Panc1 (cell line): Measurements from ENCODE around the gene KPNA4. TPM values are rescaled to one million over a fixed set of nuclear protein-coding genes. Genes with fewer than 3 reads are reported as not detected.
A peak's percentile ranks its signal among the peaks of the same experiment; 100 is the strongest.

ENCODE experiments used
- ATAC-seq: fragments of 200-7000 bp; cut with Tn5 transposase; 2 replicates; pipeline ENCODE4 v1.9.1; 2020; ENCODE audit warnings: mild to moderate bottlenecking, moderate library complexity
- BruUV-seq: library from RNA; stranded (reverse); fragments of 400-500 nt; replicated peaks from 2 replicates; lab custom pipeline; 2021; lab: Mats Ljungman, UMichigan
- CTCF ChIA-PET: fragments of 300-600 bp; sonication (Branson Sonifier 250); formaldehyde crosslinking; loops from one replicate; lab custom pipeline; 2022; ENCODE audit warnings: antibody characterized with exemption; lab: Charles Lee
- POLR2A ChIA-PET: fragments of 300-600 bp; sonication (Branson Sonifier 250); formaldehyde crosslinking; loops from one replicate; lab custom pipeline; 2022; ENCODE audit warnings: antibody characterized with exemption; lab: Charles Lee
- DNase-seq: peaks from one replicate; pipeline ENCODE4 v3.0.0-alpha.2; 2010; ENCODE audit warnings: low read depth, low spot score
- H3K27ac ChIP-seq: 2 replicates; pipeline ENCODE4 v1.5.1; 2011; ENCODE audit warnings: mild to moderate bottlenecking, low read length, inconsistent platforms
- H3K27me3 ChIP-seq: fragments of 200-500 bp; sonication (Bioruptor generic); 2 replicates; pipeline ENCODE4 v1.6.0; 2014; ENCODE audit warnings: low read length, inconsistent platforms; ENCODE audit not compliant: control insufficient read depth, insufficient read depth
- H3K36me3 ChIP-seq: fragments of 200-500 bp; sonication (Bioruptor generic); 2 replicates; pipeline ENCODE4 v1.5.1; 2014; ENCODE audit warnings: inconsistent platforms, mild to moderate bottlenecking, low read length, moderate library complexity; ENCODE audit not compliant: control insufficient read depth, insufficient read depth
- H3K4me1 ChIP-seq: 2 replicates; pipeline ENCODE4 v1.5.1; 2011; ENCODE audit warnings: inconsistent platforms, mild to moderate bottlenecking, low read length, moderate library complexity; ENCODE audit not compliant: control insufficient read depth, insufficient read depth
- H3K4me3 ChIP-seq, 2 experiments: 2 replicates each; pipeline ENCODE4 v1.5.1; 2011 to 2012; ENCODE audit warnings: low read depth in 2 of 2, low read length in 2 of 2, mild to moderate bottlenecking in 2 of 2, inconsistent platforms in 1 of 2, moderate library complexity in 1 of 2
- H3K9me3 ChIP-seq: fragments of 200-500 bp; sonication (Bioruptor generic); 2 replicates; pipeline ENCODE4 v1.5.1; 2014; ENCODE audit warnings: low read depth, mild to moderate bottlenecking, inconsistent platforms, low read length, moderate library complexity; ENCODE audit not compliant: control insufficient read depth, insufficient read depth
- CTCF ChIP-seq: fragments of 450-650 bp; IDR thresholded peaks from 2 replicates; pipeline ENCODE4 v1.5.1; 2017; ENCODE audit warnings: mild to moderate bottlenecking
- POLR2AphosphoS5 ChIP-seq: IDR thresholded peaks from 2 replicates; pipeline ENCODE4 v1.6.1; 2012; ENCODE audit warnings: mild to moderate bottlenecking, low read depth, low read length, moderate library complexity
- REST ChIP-seq, 2 experiments: IDR thresholded peaks; 2 replicates each; pipeline ENCODE4 v1.6.1; 2011 to 2012; ENCODE audit warnings: low read depth in 2 of 2, control low read depth in 1 of 2, low read length in 1 of 2, mild to moderate bottlenecking in 1 of 2, moderate library complexity in 1 of 2; ENCODE audit not compliant: insufficient read depth in 1 of 2
- SIN3A ChIP-seq: IDR thresholded peaks from 2 replicates; pipeline ENCODE4 v1.6.1; 2012; ENCODE audit warnings: low read depth, mild to moderate bottlenecking, low read length, moderate library complexity, borderline replicate concordance; ENCODE audit not compliant: insufficient read depth
- TCF7L2 ChIP-seq: IDR thresholded peaks from 2 replicates; pipeline ENCODE4 v1.6.1; 2011; ENCODE audit warnings: mild to moderate bottlenecking, low read depth, low read length, inconsistent platforms
- in situ Hi-C: cut with HindIII; loops from 2 replicates; pipeline ENCODE4 v1.10.0; 2016; ENCODE audit warnings: low sequenced_read_pairs, low pct_unique_long_range_greater_than_20kb
- intact Hi-C: fragments of 100-400 bp; cut with micrococcal nuclease; formaldehyde crosslinking; loops from one replicate; pipeline ENCODE4 v1.10.0; 2022; ENCODE audit not compliant: unreplicated experiment
- total RNA-seq: library from RNA; stranded (reverse); gene quantifications from one replicate; pipeline ENCODE4 v1.2.1, GENCODE V29; 2021; ENCODE audit not compliant: unreplicated experiment

The KPNA4 gene
- total RNA-seq, 1 experiment from 2014 or later: 84.4 TPM

GRCh38 chr3:160448845-160449635 is 116.3 kb downstream of the KPNA4 start:
- TF ChIP-seq CTCF (no peak), TCF7L2 (0 out of 2 replicates have a peak, but pooled peaks have one; percentile 26)
- ATAC-seq (peak; percentile 91), DNase-seq (peak; percentile 39)
- ChIA-PET POLR2A (interaction anchor here (0.5 to 0.7 kb wide), 3 partner anchors 8 to 41 kb away, joined by 4 to 6 read pairs (median 6); no protein-coding TSS in a partner anchor), CTCF (interaction anchor here (1.0 kb wide), 1 partner anchor 415 kb away, joined by 3 read pairs; no protein-coding TSS in a partner anchor)
- H3K4me1 ChIP-seq: peaks cover 17% of the 10 kb centered on the region
- H3K4me3 ChIP-seq: peak overlapping the region; percentile 82 to 83
- H3K27me3 ChIP-seq: no peaks in the 10 kb centered on the region
- H3K27ac ChIP-seq: peak overlapping the region; percentile 95
- BruUV-seq: TSS peak; percentile 78
- intact Hi-C loops: loop anchor here (2.0 kb wide), 1 partner anchor 38 kb away; no protein-coding TSS in a partner anchor
- H3K36me3 ChIP-seq: peaks cover 9% of the 10 kb centered on the region
- no peaks in the 10 kb centered on the region for H3K9me3 ChIP-seq
- in situ Hi-C loops: no loop called here

GRCh38 chr3:160447544-160447943 is 117.8 kb downstream of the KPNA4 start:
- BruUV-seq: no TSS peak
- TF ChIP-seq CTCF: no peak
- no peak for TF ChIP-seq POLR2AphosphoS5
- TF ChIP-seq TCF7L2: no peak
- TF ChIP-seq SIN3A: no peak
- TF ChIP-seq REST (IDR thresholded peaks at IDR 0.05; ENCODE audit: insufficient read depth in 1 of 2, low read depth in 2 of 2, low read length in 1 of 2): no peak
- H3K4me1 ChIP-seq: peaks cover 17% of the 10 kb centered on the region
- DNase-seq (no peak), ATAC-seq (no peak)
- H3K27ac ChIP-seq: peak overlapping the region; percentile 95; the same call in 1 of the 2 replicates
- no peaks in the 10 kb centered on the region for H3K9me3 ChIP-seq
- intact Hi-C loops: no loop called here
- in situ Hi-C loops: no loop called here
- H3K27me3 ChIP-seq: no peaks in the 10 kb centered on the region
- ChIA-PET POLR2A (no interaction called here), CTCF (no interaction called here)
- peak overlapping the region; percentile 10 to 82; a peak in 3 of 4 replicates for H3K4me3 ChIP-seq
- H3K36me3 ChIP-seq: peaks cover 9% of the 10 kb centered on the region
